ENCODE data around the gene HABP2.

DNA sequence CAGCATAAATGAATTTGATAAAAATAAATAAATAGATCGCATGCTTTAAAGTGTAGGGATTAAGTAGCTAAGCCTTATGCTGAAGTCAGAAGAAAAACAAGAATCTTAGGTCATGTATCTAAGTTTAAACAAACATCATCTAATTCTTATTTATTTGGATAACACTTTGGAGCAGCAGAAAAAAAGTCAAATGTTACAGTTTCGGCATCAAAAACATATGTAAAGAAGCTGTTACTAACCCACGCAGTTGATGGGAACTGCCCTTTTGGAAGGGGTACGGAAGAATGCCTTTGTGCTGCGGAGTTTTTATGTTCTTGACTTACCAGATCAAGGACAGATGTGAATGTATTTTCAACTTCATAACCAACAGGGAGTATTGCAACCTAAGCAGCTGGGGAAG, 37.3 kb upstream of the HABP2 start:
- TF ChIP-seq CTCF (IDR thresholded peaks at IDR 0.05) (no peak), POLR2A (IDR thresholded peaks at IDR 0.05) (no peak)
